ENCODE measurements around the gene PLAA. TPM values are rescaled to one million over a fixed set of nuclear protein-coding genes. Genes with fewer than 3 reads are reported as not detected.
"Not testable (repeated sequence)": the region's sequence is repeated elsewhere in the genome, so short reads cannot be mapped to it uniquely, and the experiment has no call there.

The PLAA gene
- total RNA-seq, 4 donors from 2014 or later: 18.0 to 27.7 (median 23.8) TPM

- Histone ChIP-seq H3K9me3 (peaks cover 0 to 7% (median 0%) of the 10 kb centered on the region in 3 donors), H3K27ac (peak within 1 kb of the TSS; percentile 93 to 99 (median 97)), H3K4me3 (peak within 1 kb of the TSS; percentile 85 to 99 (median 96)), H3K4me1 (peaks cover 0 to 36% (median 20%) of the 10 kb centered on the region in 3 donors), H3K36me3 (no peaks in the 10 kb centered on the region), H3K27me3 (no peaks in the 10 kb centered on the region)
- intact Hi-C loops (cut with DNase I): no loop called here
- 0% methylated on average over 21 to 22 of the region's 70 CpGs for WGBS, 2 donors
- peak; percentile 81 for DNase-seq
- peak in 3 of 4 donors; percentile 29 to 74 (median 53) for TF ChIP-seq POLR2A (IDR thresholded peaks at IDR 0.05)
- TF ChIP-seq CTCF (IDR thresholded peaks at IDR 0.05): peak in 3 of 6 experiments; percentile 18 to 42 (median 18)
Measured at GRCh38 chr9:26892251-26893029, 54.6 kb downstream of the PLAA start, which contains the start of gene CAAP1. Gene CAAP1 (minus strand): TSS chr9:26892802. CDS start chr9:26892715, 87 bp downstream.

- Histone ChIP-seq H3K27me3 (no peaks in the 10 kb centered on the region), H3K36me3 (peaks cover 0 to 6% (median 0%) of the 10 kb centered on the region in 3 donors), H3K4me1 (peaks cover 0 to 36% (median 20%) of the 10 kb centered on the region in 3 donors), H3K9me3 (peaks cover 0 to 7% (median 0%) of the 10 kb centered on the region in 3 donors), H3K4me3 (peak overlapping the region; percentile 85 to 99 (median 96)), H3K27ac (peak overlapping the region; percentile 93 to 99 (median 97))
- WGBS, 2 donors: 0 to 1% methylated on average over 14 of the region's 14 CpGs
- DNase-seq: no peak
- intact Hi-C loops (cut with DNase I): no loop called here
- no peak for TF ChIP-seq POLR2A (IDR thresholded peaks at IDR 0.05)
- TF ChIP-seq CTCF (IDR thresholded peaks at IDR 0.05): no peak
Measured at GRCh38 chr9:26891726-26892125, 55.3 kb downstream of the PLAA start.

- H3K27ac ChIP-seq: no peak overlapping the region
- 91 to 95% methylated on average over 1 of the region's 1 CpG for WGBS, 2 donors
- H3K36me3 ChIP-seq: peaks cover 0 to 27% (median 0%) of the 10 kb centered on the region in 3 donors
- H3K9me3 ChIP-seq: no peaks in the 10 kb centered on the region
- no peak for TF ChIP-seq CTCF (IDR thresholded peaks at IDR 0.05)
- TF ChIP-seq POLR2A (IDR thresholded peaks at IDR 0.05): no peak
- DNase-seq: no peak
- no peaks in the 10 kb centered on the region for H3K27me3 ChIP-seq
- peaks cover 0 to 34% (median 20%) of the 10 kb centered on the region in 3 donors for H3K4me1 ChIP-seq
- H3K4me3 ChIP-seq: no peak overlapping the region
- intact Hi-C loops (cut with DNase I): no loop called here
Measured at GRCh38 chr9:26888271-26888670, 58.8 kb downstream of the PLAA start.

GRCh38 chr9:26882154-26882553, 64.9 kb downstream of the PLAA start:
- TF ChIP-seq POLR2A (IDR thresholded peaks at IDR 0.05) (no peak), CTCF (IDR thresholded peaks at IDR 0.05) (no peak)
- peaks cover 4 to 84% (median 6%) of the 10 kb centered on the region in 3 donors for H3K36me3 ChIP-seq
- H3K27ac ChIP-seq: no peak overlapping the region
- H3K4me3 ChIP-seq: no peak overlapping the region
- no peak for DNase-seq
- H3K27me3 ChIP-seq: no peaks in the 10 kb centered on the region
- 90 to 100% methylated on average over 2 of the region's 3 CpGs for WGBS, 2 donors
- no peaks in the 10 kb centered on the region for H3K4me1 ChIP-seq
- intact Hi-C loops (cut with DNase I): no loop called here
- peaks cover 0 to 8% (median 0%) of the 10 kb centered on the region in 3 donors for H3K9me3 ChIP-seq

- Histone ChIP-seq H3K36me3 (peaks cover 4 to 84% (median 10%) of the 10 kb centered on the region in 3 donors), H3K27ac (no peak overlapping the region), H3K9me3 (peaks cover 0 to 8% (median 0%) of the 10 kb centered on the region in 3 donors), H3K4me1 (no peaks in the 10 kb centered on the region), H3K27me3 (no peaks in the 10 kb centered on the region), H3K4me3 (no peak overlapping the region)
- no peak for TF ChIP-seq POLR2A (IDR thresholded peaks at IDR 0.05)
- TF ChIP-seq CTCF (IDR thresholded peaks at IDR 0.05): no peak
- 67 to 100% methylated on average over 1 to 3 of the region's 4 CpGs for WGBS, 2 donors
- DNase-seq: no peak
- intact Hi-C loops (cut with DNase I): no loop called here
Measured at GRCh38 chr9:26880262-26880661, 66.8 kb downstream of the PLAA start.

GRCh38 chr9:26875155-26875554, 71.9 kb downstream of the PLAA start:
- H3K27me3 ChIP-seq; H3K4me1 ChIP-seq; H3K9me3 ChIP-seq; H3K4me3 ChIP-seq; DNase-seq; intact Hi-C loops (cut with DNase I); H3K27ac ChIP-seq: not testable (repeated sequence)
- WGBS, 2 donors: 90 to 98% methylated on average over 3 of the region's 3 CpGs
- H3K36me3 ChIP-seq: peaks cover 0 to 48% (median 4%) of the 10 kb centered on the region in 3 donors
